T47D (cell line): ENCODE data around the gene HOGA1.
A peak's percentile ranks its signal among the peaks of the same experiment; 100 is the strongest.

Experiments used
- DNase-seq, 2 experiments: peaks; one replicate each; pipeline versions ENCODE4 v3.0.0 to v3.0.0-alpha.2; 2011 to 2012; ENCODE audit warnings: low read depth in 1 of 2, low spot score in 1 of 2
- JUND ChIP-seq: IDR thresholded peaks from 2 replicates; pipeline ENCODE4 v1.6.1; 2012; ENCODE audit warnings: low read depth
- in situ Hi-C: cut with HindIII; loops from 2 replicates; pipeline ENCODE4 v1.10.0; 2016; ENCODE audit warnings: low sequenced_read_pairs, low pct_unique_long_range_greater_than_20kb

Gene HOGA1

DNA sequence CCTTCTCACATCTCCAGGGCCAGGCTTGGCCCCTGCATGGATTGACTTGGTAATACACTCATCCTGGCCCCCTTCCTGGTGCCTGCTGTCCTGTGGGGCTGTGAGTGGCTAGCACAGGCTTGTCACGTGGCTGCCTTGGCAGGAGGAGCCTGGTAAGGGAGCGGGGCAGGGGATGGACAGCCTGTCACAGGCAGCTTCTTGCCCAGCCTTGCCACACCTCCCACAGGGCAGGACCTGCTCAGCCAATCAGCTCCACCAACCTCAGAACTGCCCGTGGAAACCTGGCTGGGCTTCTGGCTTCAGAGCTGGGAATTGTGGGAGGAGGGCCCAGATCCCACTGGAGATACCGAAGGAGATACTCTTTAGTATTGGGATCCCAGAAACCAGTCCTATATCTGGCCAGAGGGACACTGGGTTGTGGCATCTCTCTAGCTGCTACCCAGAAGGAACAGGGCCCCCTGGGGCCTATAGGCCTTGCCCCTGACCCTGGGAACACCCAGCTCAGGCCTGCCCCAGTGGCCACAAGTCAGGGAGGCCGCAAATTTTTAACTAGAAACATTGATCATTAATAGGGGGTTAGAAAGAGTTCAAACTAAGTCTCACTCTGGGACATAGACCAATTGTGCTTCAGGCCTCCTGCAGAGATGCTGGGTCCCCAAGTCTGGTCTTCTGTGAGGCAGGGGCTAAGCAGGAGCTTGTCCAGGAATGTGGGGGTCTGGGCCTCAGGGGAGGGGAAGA is at the start of gene HOGA1:
HOGA1 (plus strand) TSS at position 330 of the 738 bp plus-strand sequence; CDS start at position 645, 315 bp downstream.
- in situ Hi-C loops = no loop called here
- TF ChIP-seq JUND = no peak
- DNase-seq = peak; percentile 79 to 95

DNA sequence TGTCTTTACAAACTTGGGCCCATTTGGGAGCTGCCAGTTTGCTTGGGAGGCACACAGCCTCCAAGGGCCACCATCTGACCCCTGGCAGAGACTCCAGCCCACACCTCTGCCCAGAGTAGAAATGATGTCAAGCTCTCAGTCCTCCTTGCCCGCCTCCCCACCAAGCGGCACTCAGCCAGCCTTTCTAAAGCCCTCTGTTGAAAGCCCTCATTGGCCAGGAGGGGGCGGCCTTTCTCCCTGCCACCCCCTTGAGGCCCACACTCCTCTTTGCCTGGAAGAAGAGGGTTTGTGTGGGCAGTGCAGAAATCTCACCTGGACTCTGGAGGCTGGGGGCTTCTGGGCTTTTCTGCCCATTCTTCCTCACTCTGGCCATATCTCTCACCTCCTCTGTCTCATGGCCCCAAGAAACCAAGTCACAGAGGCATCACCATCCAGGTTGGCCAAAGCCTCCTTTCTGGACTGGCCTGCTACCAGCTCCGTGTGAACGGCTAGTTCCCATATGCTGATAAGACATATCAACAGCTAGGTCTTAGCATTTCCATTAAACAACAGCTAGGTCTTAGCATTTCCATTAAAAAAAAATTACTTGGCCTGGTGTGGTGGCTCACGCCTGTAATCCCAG is 49.3 kb upstream of the HOGA1 start:
- peak in 1 of 2 experiments; percentile 48 for DNase-seq
- in situ Hi-C loops = no loop called here
- TF ChIP-seq JUND = no peak

DNA sequence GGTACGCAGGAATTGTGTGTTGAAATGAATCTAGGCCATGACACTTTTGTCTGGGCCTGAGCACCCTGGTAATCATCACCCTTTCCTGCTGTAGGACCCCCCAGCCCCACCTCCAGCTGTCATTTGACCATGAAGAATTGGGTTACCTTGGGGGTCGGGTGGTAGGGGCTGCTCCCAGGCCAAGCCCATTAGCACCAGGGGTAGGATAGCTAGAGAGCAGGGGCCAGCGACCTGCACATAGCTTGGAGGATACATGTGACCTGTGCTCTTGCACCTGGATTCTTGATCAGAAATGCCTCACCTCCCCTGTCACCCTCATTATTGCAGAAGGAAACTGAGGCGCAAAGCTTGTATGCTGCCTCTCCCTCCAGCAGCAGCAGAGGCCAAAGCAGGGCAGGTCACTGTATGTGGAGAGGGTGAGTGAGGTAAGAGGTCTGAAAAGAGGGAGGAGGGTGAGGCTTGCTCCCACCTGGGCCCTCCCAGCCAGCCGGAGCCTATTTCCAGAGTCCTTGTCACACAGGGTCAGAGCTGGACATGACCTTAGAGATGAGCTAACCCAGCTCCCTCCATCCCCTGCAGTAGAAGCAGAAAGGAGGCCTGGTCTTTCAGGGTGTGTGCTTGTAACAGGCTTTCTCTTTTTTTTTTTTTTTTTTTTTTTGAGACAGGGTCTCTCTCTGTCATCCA is 46.9 kb upstream of the HOGA1 start:
- no peak for DNase-seq
- TF ChIP-seq JUND = no peak
- in situ Hi-C loops = no loop called here

DNA sequence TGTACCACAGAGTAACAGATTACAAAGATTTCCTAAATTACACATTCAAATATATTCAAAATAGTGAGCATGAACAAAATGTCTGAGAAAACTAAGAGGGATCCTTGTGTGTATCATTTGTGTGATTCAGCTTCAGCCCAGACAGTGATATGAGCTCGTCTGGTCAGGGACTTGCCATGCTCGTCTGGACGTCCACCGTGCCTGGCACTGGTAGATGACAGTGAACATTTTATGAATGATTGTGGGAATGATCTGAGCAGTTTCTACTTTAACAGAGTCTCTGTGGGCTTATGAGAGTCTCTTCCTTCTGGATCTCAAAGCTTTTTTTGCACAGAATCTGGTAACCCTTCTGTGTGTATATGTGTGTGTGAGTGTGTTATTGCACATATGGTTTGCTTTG is 45.8 kb upstream of the HOGA1 start:
- TF ChIP-seq JUND = no peak
- no peak for DNase-seq
- in situ Hi-C loops = no loop called here

DNA sequence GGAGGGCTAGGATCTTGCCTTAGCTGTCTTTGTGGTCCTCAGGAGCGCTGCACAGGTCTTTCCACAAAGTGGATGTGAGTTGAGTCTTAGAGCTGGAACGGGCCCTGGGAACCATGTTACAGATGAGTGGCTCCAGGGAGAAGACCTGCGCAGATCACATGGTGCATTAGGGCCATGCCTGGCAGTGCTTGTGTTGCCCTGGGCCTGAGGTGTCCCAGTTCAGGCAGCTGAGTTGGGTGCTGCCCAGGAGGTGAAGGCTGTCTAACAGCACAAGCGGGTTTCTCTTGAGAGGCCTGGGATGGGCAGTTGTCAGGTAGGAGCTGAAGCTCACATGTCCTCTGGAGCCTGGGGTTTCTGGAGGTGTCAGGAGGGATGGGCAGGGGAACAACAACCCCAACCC is 45.4 kb upstream of the HOGA1 start:
- peak in 1 of 2 experiments; percentile 88 for DNase-seq
- no peak for TF ChIP-seq JUND
- in situ Hi-C loops = no loop called here

DNA sequence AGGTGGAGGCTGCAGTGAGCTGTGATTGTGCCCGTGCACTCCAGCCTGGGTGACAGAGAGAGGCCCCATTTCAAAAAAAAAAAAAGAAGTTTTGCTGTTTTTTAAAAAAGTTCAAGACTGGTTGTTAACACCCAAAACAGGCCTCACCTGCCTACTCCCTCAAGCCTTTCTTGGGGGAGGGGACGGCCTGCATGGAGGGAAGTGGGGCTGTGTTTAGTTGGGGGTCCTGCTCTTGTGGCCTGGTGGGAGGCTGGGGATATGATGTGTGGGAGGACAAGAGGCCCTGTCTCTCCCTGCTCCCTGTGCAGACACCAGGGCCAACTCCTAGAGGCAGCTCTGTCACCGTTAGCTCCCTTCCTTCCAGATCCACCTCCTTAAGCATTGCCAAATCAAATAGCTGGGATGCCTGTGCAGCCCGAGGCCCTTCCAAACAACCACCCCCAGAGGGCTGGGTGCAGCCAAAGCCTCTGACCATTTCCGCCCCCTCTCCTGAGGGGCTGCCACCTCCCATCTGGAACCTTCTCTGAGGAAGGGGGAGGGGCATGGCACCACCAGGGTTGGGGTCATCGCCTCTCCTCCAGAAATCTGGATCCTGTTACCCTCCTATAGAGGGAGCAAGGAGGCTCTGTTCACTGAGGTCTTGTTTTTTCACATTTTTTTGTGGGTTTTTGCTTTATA is 44.5 kb upstream of the HOGA1 start:
- DNase-seq = peak in 1 of 2 experiments; percentile 50
- in situ Hi-C loops = no loop called here
- TF ChIP-seq JUND = no peak

DNA sequence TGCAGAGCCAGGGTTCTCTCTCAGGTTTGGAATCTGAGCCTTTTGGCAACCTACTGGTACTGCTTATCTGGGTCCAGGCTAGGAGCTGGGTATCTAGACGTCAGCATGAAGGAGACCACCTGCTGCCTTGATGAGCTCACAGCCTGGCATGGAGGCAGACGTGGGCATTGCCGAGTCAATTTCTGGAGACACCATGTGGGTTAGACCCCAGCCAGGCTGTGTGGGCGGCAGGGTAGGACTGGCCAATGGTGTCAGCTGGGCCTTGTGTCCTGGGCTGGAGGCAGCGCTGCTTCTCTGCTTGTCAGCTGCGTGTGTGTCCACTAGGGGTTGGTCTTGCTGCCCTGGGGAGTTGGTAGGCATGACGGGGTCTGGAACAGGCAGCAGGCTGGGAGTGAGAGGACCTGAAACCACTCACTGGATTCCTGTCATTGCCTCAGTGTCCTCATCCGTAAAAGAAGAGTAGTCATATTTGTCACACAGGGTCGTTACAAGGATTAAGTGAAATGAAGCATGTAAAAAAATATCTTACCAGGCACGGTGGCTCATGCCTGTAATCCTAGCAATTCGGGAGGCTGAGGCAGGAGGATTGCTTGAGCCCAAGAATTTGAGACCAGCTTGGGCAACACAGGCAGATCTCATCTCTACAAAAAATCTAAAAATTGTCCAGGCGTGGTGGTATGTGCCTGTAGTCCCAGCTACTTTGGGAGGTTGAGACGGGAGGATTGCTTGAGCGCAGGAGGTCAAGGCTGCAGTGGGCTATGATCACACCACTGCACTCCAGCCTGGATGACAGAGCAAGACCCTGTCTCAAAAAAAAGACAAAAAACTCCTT is 43.3 kb upstream of the HOGA1 start:
- no peak for DNase-seq
- in situ Hi-C loops = no loop called here
- TF ChIP-seq JUND = no peak

DNA sequence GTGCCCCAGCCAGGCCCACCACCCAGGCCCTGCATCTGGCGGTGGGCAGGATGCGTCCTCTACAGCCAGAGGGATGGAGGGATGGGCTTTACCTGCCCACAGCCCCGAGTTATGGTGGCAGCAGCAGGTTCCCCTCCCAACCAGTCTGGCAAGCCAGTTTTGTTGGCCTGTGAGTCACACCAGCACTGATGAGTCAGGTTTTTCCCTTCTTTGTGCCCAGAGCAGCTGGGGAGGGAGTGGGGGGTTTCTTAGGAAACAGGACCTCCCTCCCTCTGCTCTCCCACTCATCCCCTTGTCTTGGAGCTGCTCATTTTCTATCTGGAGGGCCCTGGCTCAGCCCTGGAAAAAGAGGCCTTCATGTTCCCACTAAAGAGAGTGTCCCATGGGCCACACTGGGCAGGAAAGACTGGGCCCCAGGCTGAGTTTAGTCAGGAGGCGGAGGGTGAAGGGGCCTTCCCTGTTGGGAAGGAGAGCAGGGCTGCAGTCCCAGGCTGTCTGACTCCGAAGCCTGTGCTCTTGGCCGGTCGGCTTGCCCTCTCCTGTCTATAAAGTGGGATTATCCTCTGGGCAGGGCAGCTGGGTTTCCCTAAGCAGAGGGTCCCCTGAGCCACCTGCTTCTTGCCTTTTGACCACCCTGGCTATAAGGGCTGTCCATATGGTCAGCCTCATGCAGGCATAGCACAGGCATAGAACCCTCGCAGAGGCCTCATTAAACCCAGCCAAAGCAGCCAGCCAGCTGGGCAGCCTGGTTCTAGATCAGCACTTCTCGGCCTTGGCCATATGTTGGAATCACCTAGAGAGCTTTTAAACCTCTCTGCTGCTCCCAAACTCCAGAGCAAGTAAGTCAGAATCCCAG is 41.8 kb upstream of the HOGA1 start:
- in situ Hi-C loops = no loop called here
- DNase-seq = peak; percentile 61 to 78
- no peak for TF ChIP-seq JUND

DNA sequence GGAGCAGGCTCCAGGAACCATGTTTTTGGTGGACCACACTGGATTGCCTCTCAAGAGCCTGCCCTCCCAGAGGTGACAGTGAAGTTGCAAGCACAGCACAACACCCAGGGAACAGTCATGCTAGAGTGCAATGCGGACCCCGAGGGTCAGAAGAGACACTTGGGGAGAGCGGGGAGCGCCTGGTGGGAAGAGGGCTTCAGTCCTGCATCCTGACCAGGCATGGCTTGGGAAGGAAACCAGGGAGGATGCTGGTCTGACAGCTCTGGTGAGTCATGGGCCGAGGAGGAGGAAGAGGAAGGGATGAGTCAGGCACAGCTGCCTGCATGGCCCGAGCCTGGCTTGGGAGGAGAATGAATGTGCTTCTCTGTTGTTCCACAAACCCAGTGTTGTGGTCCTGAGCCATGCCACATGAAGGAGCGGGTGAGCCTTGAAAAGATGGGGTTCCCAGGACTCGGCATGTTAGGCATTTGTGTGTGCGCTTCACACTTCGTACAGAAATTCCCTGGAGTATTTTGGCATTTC is 41.1 kb upstream of the HOGA1 start:
- no peak for TF ChIP-seq JUND
- DNase-seq = peak; percentile 47 to 64
- in situ Hi-C loops = no loop called here

DNA sequence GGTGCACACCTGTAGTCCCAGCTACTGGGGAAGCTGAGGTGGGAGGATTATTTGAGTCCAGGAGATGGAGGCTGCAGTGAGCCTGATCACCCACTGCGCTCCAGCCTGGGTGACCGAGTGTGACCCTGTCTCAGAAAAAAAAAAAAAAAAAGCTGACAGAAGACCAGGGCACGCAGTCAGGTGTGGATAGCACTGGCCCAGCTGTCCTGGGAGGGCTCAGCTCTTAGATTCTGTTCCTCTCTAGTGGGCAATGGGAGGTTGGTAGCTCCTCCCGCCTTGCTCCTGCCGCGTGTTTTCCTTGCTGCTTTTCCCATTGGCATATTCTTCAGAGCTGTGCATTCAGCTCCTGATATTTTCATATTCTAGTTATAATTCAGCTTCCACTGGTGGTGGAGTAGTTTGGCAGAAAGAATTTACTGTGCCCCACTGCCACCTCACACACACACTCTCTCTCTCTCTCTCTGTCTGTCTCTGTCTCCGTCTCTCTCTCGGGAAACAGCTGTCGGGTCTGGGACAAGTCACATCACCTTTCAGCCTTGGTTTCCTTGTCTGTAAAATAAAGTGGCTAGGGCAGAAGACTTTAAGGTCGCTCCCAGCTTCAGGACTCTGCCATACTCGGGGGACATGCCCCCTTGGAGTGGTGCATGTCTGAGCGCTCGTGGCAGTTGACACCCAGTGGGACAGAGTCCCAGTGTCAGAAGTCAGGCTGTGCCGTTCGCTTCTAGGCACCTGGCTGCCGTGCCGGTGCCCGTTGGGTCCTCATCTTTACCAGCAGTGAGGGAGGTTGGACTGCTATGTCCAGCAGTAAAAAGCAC is 37.5 kb upstream of the HOGA1 start:
- DNase-seq = no peak
- in situ Hi-C loops = no loop called here
- TF ChIP-seq JUND = no peak
